ENCODE results near the gene PTPRG. TPM values are rescaled to one million over a fixed set of nuclear protein-coding genes. Genes with fewer than 3 reads are reported as not detected.
A peak's percentile ranks its signal among the peaks of the same experiment; 100 is the strongest.

Gene PTPRG
- total RNA-seq, 1 experiment from 2014 or later, result 32.1 TPM

DNA sequence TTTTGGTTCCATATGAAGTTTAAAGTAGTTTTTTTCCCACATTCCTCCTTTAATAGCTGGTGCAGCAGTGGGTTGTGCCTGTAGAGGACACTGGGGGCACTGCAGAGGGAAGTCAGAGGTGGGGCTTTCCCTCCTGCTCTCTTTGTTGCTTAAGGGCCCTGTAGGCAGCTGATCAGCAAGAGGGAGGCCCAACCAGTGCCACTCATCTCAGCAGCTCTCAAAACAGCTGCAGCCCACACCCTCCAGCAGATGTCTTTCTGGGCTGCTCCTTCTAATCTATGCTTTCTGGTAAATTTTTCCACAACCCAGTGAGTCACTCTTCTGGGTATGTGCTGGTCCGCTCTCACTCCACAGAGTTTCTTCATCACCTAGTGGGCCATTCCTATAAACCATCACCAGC is 548.2 kb downstream of the PTPRG start:
- ChIA-PET POLR2A (no interaction called here), RAD21 (ENCODE audit: low non-redundant PET in 1 of 2, low total read pairs in 2 of 2, uncharacterized antibody in 2 of 2, unreplicated experiment in 2 of 2) (no interaction called here), CTCF (no interaction called here)
- Histone ChIP-seq H3K4me1 (ENCODE audit: control insufficient read depth in 1 of 2, insufficient read depth in 2 of 2, low read length in 2 of 2) (peaks cover 3 to 4% of the 10 kb centered on the region in 2 experiments; a peak in 3 of 4 replicates), H3K9me3 (ENCODE audit: control insufficient read depth in 1 of 2, insufficient read depth in 1 of 2, low read depth in 1 of 2, low read length in 2 of 2) (no peaks in the 10 kb centered on the region), H3K27ac (ENCODE audit: low read depth, low read length) (no peak overlapping the region), H3K4me2 (ENCODE audit: low read length) (no peak overlapping the region), H3K4me3 (replicated peaks in 1 of 2; ENCODE audit: low read depth in 1 of 2, low read length in 2 of 2) (no peak overlapping the region), H3K9me2 (ENCODE audit: insufficient read depth) (no peaks in the 10 kb centered on the region), H3K79me2 (ENCODE audit: insufficient read depth, low read length) (no peaks in the 10 kb centered on the region), H3K27me3 (ENCODE audit: insufficient read depth, low read length) (no peaks in the 10 kb centered on the region), H2AFZ (ENCODE audit: low read depth, low read length, poor library complexity, severe bottlenecking) (no peak overlapping the region), H3K36me3 (ENCODE audit: control insufficient read depth in 1 of 2, insufficient read depth in 2 of 2, low read length in 2 of 2) (no peaks in the 10 kb centered on the region), H3K9ac (ENCODE audit: low read length) (no peak overlapping the region), H4K20me1 (ENCODE audit: insufficient read depth) (no peaks in the 10 kb centered on the region)
- no TSS peak for BruUV-seq (replicated peaks)
- ATAC-seq, result peak; percentile 83
- TF ChIP-seq TCF7L2 (IDR thresholded peaks at IDR 0.05; ENCODE audit: borderline replicate concordance, extremely low read depth, insufficient read depth, insufficient read length) (no peak), POLR2A (IDR thresholded peaks at IDR 0.05; ENCODE audit: borderline replicate concordance, extremely low read depth, insufficient read depth, insufficient read length) (no peak), EGR1 (IDR thresholded peaks at IDR 0.05; ENCODE audit: low read depth) (no peak), ZBTB33 (IDR thresholded peaks at IDR 0.05; ENCODE audit: extremely low read depth, insufficient replicate concordance, low read length) (no peak), SRF (IDR thresholded peaks at IDR 0.05; ENCODE audit: low read depth) (no peak), SIN3A (IDR thresholded peaks at IDR 0.05; ENCODE audit: low read depth) (no peak)
- TF ChIP-seq, protein P1, sequence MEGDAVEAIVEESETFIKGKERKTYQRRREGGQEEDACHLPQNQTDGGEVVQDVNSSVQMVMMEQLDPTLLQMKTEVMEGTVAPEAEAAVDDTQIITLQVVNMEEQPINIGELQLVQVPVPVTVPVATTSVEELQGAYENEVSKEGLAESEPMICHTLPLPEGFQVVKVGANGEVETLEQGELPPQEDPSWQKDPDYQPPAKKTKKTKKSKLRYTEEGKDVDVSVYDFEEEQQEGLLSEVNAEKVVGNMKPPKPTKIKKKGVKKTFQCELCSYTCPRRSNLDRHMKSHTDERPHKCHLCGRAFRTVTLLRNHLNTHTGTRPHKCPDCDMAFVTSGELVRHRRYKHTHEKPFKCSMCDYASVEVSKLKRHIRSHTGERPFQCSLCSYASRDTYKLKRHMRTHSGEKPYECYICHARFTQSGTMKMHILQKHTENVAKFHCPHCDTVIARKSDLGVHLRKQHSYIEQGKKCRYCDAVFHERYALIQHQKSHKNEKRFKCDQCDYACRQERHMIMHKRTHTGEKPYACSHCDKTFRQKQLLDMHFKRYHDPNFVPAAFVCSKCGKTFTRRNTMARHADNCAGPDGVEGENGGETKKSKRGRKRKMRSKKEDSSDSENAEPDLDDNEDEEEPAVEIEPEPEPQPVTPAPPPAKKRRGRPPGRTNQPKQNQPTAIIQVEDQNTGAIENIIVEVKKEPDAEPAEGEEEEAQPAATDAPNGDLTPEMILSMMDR (IDR thresholded peaks at IDR 0.05 in 2 of 3, conservative IDR thresholded peaks at IDR 0.05 in 1 of 3; ENCODE audit: borderline replicate concordance in 1 of 3, insufficient read depth in 1 of 3, low read depth in 2 of 3, low read length in 2 of 3), result peak in 2 of 3 experiments; percentile 22 to 29; a peak in 3 of 6 replicates
- DNase-seq (ENCODE audit: low read depth, low spot score), result no peak
- intact Hi-C loops (cut with micrococcal nuclease), result no loop called here
